Panc1 (cell line): ENCODE data around the gene APOE.

ENCODE experiments used
- CTCF ChIP-seq: fragments of 450-650 bp; IDR thresholded peaks from 2 replicates; pipeline ENCODE4 v1.5.1; 2017; ENCODE audit warnings: mild to moderate bottlenecking
- POLR2AphosphoS5 ChIP-seq: IDR thresholded peaks from 2 replicates; pipeline ENCODE4 v1.6.1; 2012; ENCODE audit warnings: mild to moderate bottlenecking, low read depth, low read length, moderate library complexity
- SIN3A ChIP-seq: IDR thresholded peaks from 2 replicates; pipeline ENCODE4 v1.6.1; 2012; ENCODE audit warnings: low read depth, mild to moderate bottlenecking, low read length, moderate library complexity, borderline replicate concordance; ENCODE audit not compliant: insufficient read depth
- TCF7L2 ChIP-seq: IDR thresholded peaks from 2 replicates; pipeline ENCODE4 v1.6.1; 2011; ENCODE audit warnings: mild to moderate bottlenecking, low read depth, low read length, inconsistent platforms
- TF ChIP-seq, protein P1 (sequence below), 2 experiments: IDR thresholded peaks; 2 replicates each; pipeline ENCODE4 v1.6.1; 2011 to 2012; ENCODE audit warnings: low read depth in 2 of 2, control low read depth in 1 of 2, low read length in 1 of 2, mild to moderate bottlenecking in 1 of 2, moderate library complexity in 1 of 2; ENCODE audit not compliant: insufficient read depth in 1 of 2

- no peak for TF ChIP-seq CTCF
- TF ChIP-seq POLR2AphosphoS5 = no peak
- TF ChIP-seq, protein P1, sequence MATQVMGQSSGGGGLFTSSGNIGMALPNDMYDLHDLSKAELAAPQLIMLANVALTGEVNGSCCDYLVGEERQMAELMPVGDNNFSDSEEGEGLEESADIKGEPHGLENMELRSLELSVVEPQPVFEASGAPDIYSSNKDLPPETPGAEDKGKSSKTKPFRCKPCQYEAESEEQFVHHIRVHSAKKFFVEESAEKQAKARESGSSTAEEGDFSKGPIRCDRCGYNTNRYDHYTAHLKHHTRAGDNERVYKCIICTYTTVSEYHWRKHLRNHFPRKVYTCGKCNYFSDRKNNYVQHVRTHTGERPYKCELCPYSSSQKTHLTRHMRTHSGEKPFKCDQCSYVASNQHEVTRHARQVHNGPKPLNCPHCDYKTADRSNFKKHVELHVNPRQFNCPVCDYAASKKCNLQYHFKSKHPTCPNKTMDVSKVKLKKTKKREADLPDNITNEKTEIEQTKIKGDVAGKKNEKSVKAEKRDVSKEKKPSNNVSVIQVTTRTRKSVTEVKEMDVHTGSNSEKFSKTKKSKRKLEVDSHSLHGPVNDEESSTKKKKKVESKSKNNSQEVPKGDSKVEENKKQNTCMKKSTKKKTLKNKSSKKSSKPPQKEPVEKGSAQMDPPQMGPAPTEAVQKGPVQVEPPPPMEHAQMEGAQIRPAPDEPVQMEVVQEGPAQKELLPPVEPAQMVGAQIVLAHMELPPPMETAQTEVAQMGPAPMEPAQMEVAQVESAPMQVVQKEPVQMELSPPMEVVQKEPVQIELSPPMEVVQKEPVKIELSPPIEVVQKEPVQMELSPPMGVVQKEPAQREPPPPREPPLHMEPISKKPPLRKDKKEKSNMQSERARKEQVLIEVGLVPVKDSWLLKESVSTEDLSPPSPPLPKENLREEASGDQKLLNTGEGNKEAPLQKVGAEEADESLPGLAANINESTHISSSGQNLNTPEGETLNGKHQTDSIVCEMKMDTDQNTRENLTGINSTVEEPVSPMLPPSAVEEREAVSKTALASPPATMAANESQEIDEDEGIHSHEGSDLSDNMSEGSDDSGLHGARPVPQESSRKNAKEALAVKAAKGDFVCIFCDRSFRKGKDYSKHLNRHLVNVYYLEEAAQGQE (IDR thresholded peaks at IDR 0.05; ENCODE audit: insufficient read depth in 1 of 2, low read depth in 2 of 2, low read length in 1 of 2) = no peak
- no peak for TF ChIP-seq SIN3A
- TF ChIP-seq TCF7L2 = no peak
These were observed 7.8 kb upstream of the APOE start for GRCh38 chr19:44897835-44898234.
